ENCODE results near the gene PMIS2. TPM values are rescaled to one million over a fixed set of nuclear protein-coding genes. Genes with fewer than 3 reads are reported as not detected.

PMIS2 gene
- total and polyA plus RNA-seq, 7 donors, result not detected

GRCh38 chr19:35559281-35559659 lies 26.7 kb upstream of the PMIS2 start:
- TF ChIP-seq POLR2A (IDR thresholded peaks at IDR 0.05), result no peak
- no peak for TF ChIP-seq POLR2AphosphoS5 (IDR thresholded peaks at IDR 0.05)
- no peak for TF ChIP-seq CTCF (IDR thresholded peaks at IDR 0.05)
- TF ChIP-seq EP300 (IDR thresholded peaks at IDR 0.05), result no peak
- peaks cover 0 to 14% (median 11%) of the 10 kb centered on the region in 4 donors for H3K4me1 ChIP-seq
- 56 to 59% methylated on average over 11 of the region's 11 CpGs for WGBS, 2 donors
- H3K9me3 ChIP-seq, result no peaks in the 10 kb centered on the region
- H3K27ac ChIP-seq, result no peak overlapping the region
- H3K4me3 ChIP-seq, result no peak overlapping the region
- H3K27me3 ChIP-seq, result peaks cover 13 to 64% (median 34%) of the 10 kb centered on the region in 3 donors
- intact Hi-C loops (cut with DNase I), result no loop called here
- DNase-seq, result no peak
- no peaks in the 10 kb centered on the region for H3K36me3 ChIP-seq

GRCh38 chr19:35559781-35560180 lies 26.2 kb upstream of the PMIS2 start:
- H3K4me3 ChIP-seq, result no peak overlapping the region
- peaks cover 0 to 14% (median 11%) of the 10 kb centered on the region in 4 donors for H3K4me1 ChIP-seq
- H3K36me3 ChIP-seq, result no peaks in the 10 kb centered on the region
- TF ChIP-seq POLR2AphosphoS5 (IDR thresholded peaks at IDR 0.05), result no peak
- no peak for TF ChIP-seq EP300 (IDR thresholded peaks at IDR 0.05)
- TF ChIP-seq CTCF (IDR thresholded peaks at IDR 0.05), result no peak
- no peak for TF ChIP-seq POLR2A (IDR thresholded peaks at IDR 0.05)
- intact Hi-C loops (cut with DNase I), result no loop called here
- no peak for DNase-seq
- WGBS, 2 donors, result 89 to 91% methylated on average over 23 of the region's 23 CpGs
- peaks cover 13 to 67% (median 34%) of the 10 kb centered on the region in 3 donors for H3K27me3 ChIP-seq
- H3K27ac ChIP-seq, result no peak overlapping the region
- H3K9me3 ChIP-seq, result no peaks in the 10 kb centered on the region

DNA sequence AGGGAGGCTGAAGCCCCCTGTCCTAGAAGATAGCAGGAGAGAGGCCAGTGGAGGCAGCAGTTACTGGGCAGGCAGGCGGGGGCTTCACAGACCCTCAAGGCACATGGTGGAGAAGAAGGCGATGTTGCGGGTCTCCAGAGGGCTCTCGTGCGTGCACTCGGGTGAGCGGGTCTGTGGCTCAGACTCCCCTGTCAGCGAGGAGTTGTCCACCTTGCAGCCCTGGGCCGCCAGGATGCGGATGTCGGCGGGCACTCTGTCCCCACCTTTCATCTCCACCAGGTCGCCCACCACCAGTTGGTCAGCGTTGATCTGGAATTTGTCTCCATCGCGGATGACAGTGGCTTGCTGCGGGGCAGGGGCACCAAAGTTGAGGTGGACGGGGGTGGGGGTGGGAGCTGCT lies 25.7 kb upstream of the PMIS2 start:
- TF ChIP-seq POLR2A (IDR thresholded peaks at IDR 0.05), result no peak
- TF ChIP-seq CTCF (IDR thresholded peaks at IDR 0.05), result no peak
- no peak for TF ChIP-seq POLR2AphosphoS5 (IDR thresholded peaks at IDR 0.05)
- TF ChIP-seq EP300 (IDR thresholded peaks at IDR 0.05), result no peak

GRCh38 chr19:35560677-35561076 lies 25.3 kb upstream of the PMIS2 start:
- no peak for DNase-seq
- 53 to 58% methylated on average over 6 of the region's 6 CpGs for WGBS, 2 donors
- Histone ChIP-seq H3K9me3 (no peaks in the 10 kb centered on the region), H3K36me3 (no peaks in the 10 kb centered on the region), H3K27ac (no peak overlapping the region), H3K4me1 (peaks cover 0 to 14% (median 11%) of the 10 kb centered on the region in 4 donors), H3K27me3 (peaks cover 13 to 69% (median 34%) of the 10 kb centered on the region in 3 donors), H3K4me3 (no peak overlapping the region)
- no peak for TF ChIP-seq EP300 (IDR thresholded peaks at IDR 0.05)
- intact Hi-C loops (cut with DNase I), result no loop called here

More for the DNA sequence above, 25.7 kb upstream of the PMIS2 start:
- Histone ChIP-seq H3K27ac (no peak overlapping the region), H3K4me1 (peaks cover 0 to 14% (median 11%) of the 10 kb centered on the region in 4 donors), H3K36me3 (no peaks in the 10 kb centered on the region), H3K4me3 (no peak overlapping the region), H3K27me3 (peaks cover 13 to 69% (median 34%) of the 10 kb centered on the region in 3 donors), H3K9me3 (no peaks in the 10 kb centered on the region)
- no peak for DNase-seq
- intact Hi-C loops (cut with DNase I), result no loop called here
- WGBS, 2 donors, result 90 to 92% methylated on average over 18 of the region's 18 CpGs

DNA sequence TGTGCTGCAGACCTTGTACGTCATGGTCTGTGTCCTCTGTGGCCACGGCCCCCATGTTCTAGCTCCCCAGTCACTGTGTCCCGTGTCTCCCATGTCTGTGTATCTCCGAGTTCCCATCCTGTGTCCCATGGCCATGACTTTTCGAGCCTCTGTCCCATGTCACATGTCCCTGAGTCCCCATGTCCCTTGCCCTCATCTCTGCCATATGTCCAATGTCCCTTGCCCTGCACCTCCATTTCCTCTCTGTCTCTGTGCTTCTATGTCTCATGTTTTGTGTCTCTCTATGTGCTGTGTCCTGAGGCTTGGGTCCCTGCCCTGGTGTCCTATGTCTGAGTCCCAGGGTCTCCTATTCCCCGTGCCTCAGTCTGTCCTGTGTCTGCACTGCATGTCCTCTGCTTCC lies 24.5 kb upstream of the PMIS2 start:
- no peak overlapping the region for H3K4me3 ChIP-seq
- no peak overlapping the region for H3K27ac ChIP-seq
- no peaks in the 10 kb centered on the region for H3K36me3 ChIP-seq
- H3K4me1 ChIP-seq, result peaks cover 0 to 14% (median 11%) of the 10 kb centered on the region in 4 donors
- intact Hi-C loops (cut with DNase I), result no loop called here
- no peak for DNase-seq
- WGBS, 2 donors, result 78 to 85% methylated on average over 6 of the region's 6 CpGs
- peaks cover 13 to 69% (median 34%) of the 10 kb centered on the region in 3 donors for H3K27me3 ChIP-seq
- no peaks in the 10 kb centered on the region for H3K9me3 ChIP-seq
- TF ChIP-seq POLR2AphosphoS5 (IDR thresholded peaks at IDR 0.05) (no peak), CTCF (IDR thresholded peaks at IDR 0.05) (no peak), EP300 (IDR thresholded peaks at IDR 0.05) (no peak), POLR2A (IDR thresholded peaks at IDR 0.05) (no peak)
